Endothelial cell of umbilical vein (primary cell): Measurements from ENCODE around the gene SIRT5. TPM values are rescaled to one million over a fixed set of nuclear protein-coding genes. Genes with fewer than 3 reads are reported as not detected.

Experiments
- BruUV-seq: library from RNA; stranded (reverse); fragments of 400-500 nt; replicated peaks from 2 replicates; lab custom pipeline; 2021; lab: Mats Ljungman, UMichigan
- CTCF ChIA-PET: fragments of 300-600, 350-600 bp; sonication (Branson Sonifier 250); formaldehyde crosslinking; loops from one replicate; lab custom pipeline; 2021; ENCODE audit warnings: antibody characterized with exemption, inconsistent platforms; lab: Charles Lee
- POLR2A ChIA-PET: fragments of 300-600, 350-600 bp; sonication (Branson Sonifier 250); formaldehyde crosslinking; loops from one replicate; lab custom pipeline; 2021; ENCODE audit warnings: antibody characterized with exemption, inconsistent platforms; lab: Charles Lee
- DNase-seq: peaks from one replicate; pipeline ENCODE4 v3.0.0-alpha.2; 2011; ENCODE audit warnings: low read depth, low spot score
- FAIRE-seq: peaks from 2 replicates; lab custom pipeline; 2011; peaks lifted over from hg19 to GRCh38; lab: Jason Lieb, UNC
- H2AFZ ChIP-seq: 2 replicates; pipeline ENCODE4 v1.6.0; 2012; ENCODE audit warnings: low read depth, low read length, control low read depth, inconsistent platforms
- H3K27ac ChIP-seq: 2 replicates; pipeline ENCODE4 v1.5.1; 2011; ENCODE audit warnings: low read depth, mild to moderate bottlenecking, control low read depth, low read length, moderate library complexity; ENCODE audit not compliant: insufficient read depth
- H3K27me3 ChIP-seq, 2 experiments: 2 replicates each; pipeline versions ENCODE4 v1.6.0 to v1.6.1; 2011; ENCODE audit warnings: low read length in 2 of 2, mixed read lengths in 1 of 2; ENCODE audit not compliant: control insufficient read depth in 2 of 2, insufficient read depth in 2 of 2
- H3K36me3 ChIP-seq, 2 experiments: 2 replicates in 1 of 2; 3 replicates in 1 of 2; pipeline ENCODE4 v1.5.1; 2011; ENCODE audit warnings: low read length in 2 of 2, mild to moderate bottlenecking in 1 of 2, moderate library complexity in 1 of 2; ENCODE audit not compliant: control insufficient read depth in 2 of 2, insufficient read depth in 2 of 2; ENCODE audit errors: extremely low read depth in 1 of 2
- H3K4me1 ChIP-seq: 3 replicates; pipeline ENCODE4 v1.5.1; 2011; ENCODE audit warnings: mild to moderate bottlenecking, low read length; ENCODE audit not compliant: control insufficient read depth, insufficient read depth; ENCODE audit errors: extremely low read depth
- H3K4me2 ChIP-seq: 2 replicates; pipeline ENCODE4 v1.6.1; 2011; ENCODE audit warnings: low read length, control low read depth, mixed read lengths; ENCODE audit not compliant: insufficient read depth
- H3K4me3 ChIP-seq, 3 experiments: fragments of 200-600 bp in 1 of 3; sonication (generic), shearing (Covaris generic) in 1 of 3; replicated peaks in 1 of 3; 2 replicates each; pipeline ENCODE4 v1.5.1; 2011 to 2016; ENCODE audit warnings: control low read depth in 3 of 3, low read length in 3 of 3, mild to moderate bottlenecking in 2 of 3, inconsistent platforms in 1 of 3, low read depth in 1 of 3, moderate library complexity in 1 of 3; ENCODE audit not compliant: insufficient read depth in 1 of 3
- H3K79me2 ChIP-seq: 2 replicates; pipeline ENCODE4 v1.6.0; 2012; ENCODE audit warnings: low read length, inconsistent platforms; ENCODE audit not compliant: control insufficient read depth, insufficient read depth
- H3K9ac ChIP-seq: replicated peaks from 2 replicates; pipeline ENCODE3; 2011; ENCODE audit warnings: low read length, control low read depth; ENCODE audit not compliant: insufficient read depth; ENCODE audit errors: extremely low read depth
- H3K9me1 ChIP-seq: replicated peaks from 3 replicates; pipeline ENCODE4 v1.6.0; 2011; ENCODE audit warnings: mild to moderate bottlenecking, low read length; ENCODE audit not compliant: control insufficient read depth, insufficient read depth; ENCODE audit errors: extremely low read depth
- H3K9me3 ChIP-seq: replicated peaks from 2 replicates; pipeline ENCODE4 v1.5.1; 2012; ENCODE audit warnings: low read length, inconsistent platforms; ENCODE audit not compliant: control insufficient read depth, insufficient read depth
- H4K20me1 ChIP-seq: replicated peaks from 2 replicates; pipeline ENCODE3; 2011; ENCODE audit warnings: mild to moderate bottlenecking, low read length; ENCODE audit not compliant: control insufficient read depth, insufficient read depth; ENCODE audit errors: extremely low read depth
- CTCF ChIP-seq, 2 donors: IDR thresholded peaks; 1 replicate in 1 of 2; 2 replicates in 1 of 2; pipeline ENCODE4 v1.5.1; 2011; ENCODE audit warnings: low read length in 2 of 2, mild to moderate bottlenecking in 2 of 2, moderate library complexity in 2 of 2, control low read depth in 1 of 2, inconsistent platforms in 1 of 2, low read depth in 1 of 2; ENCODE audit not compliant: insufficient read depth in 1 of 2; ENCODE audit errors: extremely low read depth in 1 of 2
- EZH2 ChIP-seq: IDR thresholded peaks from 2 replicates; pipeline ENCODE4 v1.6.1; 2012; ENCODE audit warnings: borderline replicate concordance, low read depth, mild to moderate bottlenecking, moderate library complexity, low read length, inconsistent platforms; ENCODE audit not compliant: severe bottlenecking
- FOS ChIP-seq: IDR thresholded peaks from 2 replicates; pipeline ENCODE4 v1.6.1; 2011; ENCODE audit warnings: mild to moderate bottlenecking, low read length, moderate library complexity, borderline replicate concordance; ENCODE audit not compliant: insufficient read depth
- GATA2 ChIP-seq: IDR thresholded peaks from 2 replicates; pipeline ENCODE4 v1.7.0; 2011; ENCODE audit warnings: low read depth, mild to moderate bottlenecking, moderate library complexity, mixed read lengths, low read length; ENCODE audit not compliant: insufficient read length, insufficient read depth
- JUN ChIP-seq: IDR thresholded peaks from 2 replicates; pipeline ENCODE4 v1.6.1; 2011; ENCODE audit warnings: borderline replicate concordance, low read depth; ENCODE audit not compliant: insufficient read length, insufficient read depth
- MAX ChIP-seq: IDR thresholded peaks from 2 replicates; pipeline ENCODE4 v1.6.1; 2011; ENCODE audit not compliant: insufficient read depth, insufficient read length
- MYC ChIP-seq: IDR thresholded peaks from one replicate; pipeline ENCODE4 v1.6.1; 2011; ENCODE audit warnings: mild to moderate bottlenecking, low read depth, low read length
- POLR2A ChIP-seq: IDR thresholded peaks from 2 replicates; pipeline ENCODE4 v1.6.1; 2012; ENCODE audit warnings: low read depth, mild to moderate bottlenecking, control low read depth, low read length
- POLR2AphosphoS5 ChIP-seq: IDR thresholded peaks from 2 replicates; pipeline ENCODE4 v1.6.1; 2012; ENCODE audit warnings: low read depth, mild to moderate bottlenecking, control low read depth, low read length, moderate library complexity; ENCODE audit not compliant: insufficient read depth
- dilution Hi-C: fragments of 300-500 bp; cut with MboI; formaldehyde crosslinking; loops from one replicate; pipeline ENCODE4 v1.15.0; 2019; ENCODE audit warnings: low sequenced_read_pairs; ENCODE audit not compliant: extremely low pct_ligation_motif_present
- intact Hi-C: fragments of 100-400 bp; cut with micrococcal nuclease; formaldehyde crosslinking; loops from one replicate; pipeline ENCODE4 v1.10.0; 2022
- polyA plus RNA-seq, 4 experiments: library from polyadenylated mRNA; depleted of rRNA in 3 of 4; stranded (reverse) in 3 of 4; unstranded in 1 of 4; fragments of >200 nt; gene quantifications; 2 replicates each; pipeline versions ENCODE4 v1.2.1 to v1.2.3, GENCODE V29; 2011 to 2012; ENCODE audit warnings: missing spikeins in 1 of 4
- total RNA-seq: library from RNA; stranded (reverse); gene quantifications from 2 replicates; pipeline ENCODE4 v1.2.3, GENCODE V29; 2021

The SIRT5 gene
- total and polyA plus RNA-seq, 2 donors (not counting 3 experiments of a cell fraction or from before 2014, with no cell fraction given) = 4.7 to 7.2 TPM

- Histone ChIP-seq H3K9ac (no peak overlapping the region), H2AFZ (no peak overlapping the region), H3K36me3 (no peaks in the 10 kb centered on the region), H3K9me3 (no peaks in the 10 kb centered on the region), H3K79me2 (no peaks in the 10 kb centered on the region), H4K20me1 (no peaks in the 10 kb centered on the region), H3K4me3 (no peak overlapping the region), H3K4me2 (no peak overlapping the region), H3K9me1 (no peaks in the 10 kb centered on the region), H3K27ac (no peak overlapping the region), H3K4me1 (peaks cover 9% of the 10 kb centered on the region), H3K27me3 (no peaks in the 10 kb centered on the region)
- FAIRE-seq = no peak
- CTCF ChIA-PET = interaction anchor here (1.1 to 3.3 kb wide), 4 partner anchors 22 to 211 kb away, joined by 3 to 27 read pairs (median 9); partner anchors contain the start of genes GFOD1 and TBC1D7
- POLR2A ChIA-PET = no interaction called here
- no peak for DNase-seq
- intact Hi-C loops = loop anchor here (5.0 kb wide), 1 partner anchor 92 kb away; no protein-coding TSS in a partner anchor
- no peak for TF ChIP-seq GATA2
- no peak for TF ChIP-seq MAX
- TF ChIP-seq CTCF (IDR thresholded peaks at IDR 0.05; ENCODE audit: extremely low read depth in 1 of 2, insufficient read depth in 1 of 2, low read depth in 1 of 2, low read length in 2 of 2) = no peak
- no peak for TF ChIP-seq POLR2AphosphoS5
- no peak for TF ChIP-seq FOS
- no peak for TF ChIP-seq JUN
- TF ChIP-seq MYC = no peak
- no peak for TF ChIP-seq POLR2A
- TF ChIP-seq EZH2 = no peak
- BruUV-seq = no TSS peak
- dilution Hi-C loops = no loop called here
These were observed 34.8 kb upstream of the SIRT5 start for GRCh38 chr6:13539572-13539971.
